HCT116 (cell line): Measurements from ENCODE around the gene GINS3. TPM values are rescaled to one million over a fixed set of nuclear protein-coding genes. Genes with fewer than 3 reads are reported as not detected.

Source experiments
- ATAC-seq: fragments of 200-7000 bp; cut with Tn5 transposase; 2 replicates; pipeline ENCODE4 v1.9.1; 2020; ENCODE audit warnings: mild to moderate bottlenecking, moderate library complexity
- BruUV-seq: library from RNA; stranded (reverse); fragments of 400-500 nt; replicated peaks from 2 replicates; lab custom pipeline; 2021; lab: Mats Ljungman, UMichigan
- CTCF ChIA-PET: fragments of 300-600 bp; sonication (Branson Sonifier 250); formaldehyde crosslinking; loops from one replicate; lab custom pipeline; 2021; ENCODE audit warnings: antibody characterized with exemption; lab: Charles Lee
- POLR2A ChIA-PET: fragments of 300-600, 350-600 bp; sonication (Branson Sonifier 250); formaldehyde crosslinking; loops from one replicate; lab custom pipeline; 2021; ENCODE audit warnings: antibody characterized with exemption; lab: Charles Lee
- RAD21 ChIA-PET, 2 experiments: fragments of 300-600 bp; sonication (Branson Sonifier 250); formaldehyde crosslinking; loops; one replicate each; lab custom pipeline; 2023; ENCODE audit warnings: low total read pairs in 2 of 2; ENCODE audit not compliant: uncharacterized antibody in 2 of 2, unreplicated experiment in 2 of 2, low non-redundant PET in 1 of 2; lab: Charles Lee
- DNase-seq: peaks from one replicate; pipeline ENCODE4 v3.0.0-alpha.2; 2010; ENCODE audit warnings: low read depth, low spot score
- H2AFZ ChIP-seq: fragments of 200-600 bp; shearing (Covaris generic), sonication (generic); 2 replicates; pipeline ENCODE4 v1.6.1; 2017; ENCODE audit warnings: low read depth, mixed run types, mixed read lengths, antibody characterized with exemption, low read length; ENCODE audit not compliant: poor library complexity, severe bottlenecking
- H3K27ac ChIP-seq: 2 replicates; pipeline ENCODE4 v1.5.1; 2012; ENCODE audit warnings: low read depth, low read length
- H3K27me3 ChIP-seq: fragments of 200-600 bp; sonication (generic); 2 replicates; pipeline ENCODE4 v1.6.1; 2016; ENCODE audit warnings: mixed run types, low read length, mixed read lengths; ENCODE audit not compliant: insufficient read depth
- H3K36me3 ChIP-seq, 2 experiments: fragments of 200-500 bp in 1 of 2; fragments of 200-600 bp in 1 of 2; sonication (Bioruptor generic) in 1 of 2; sonication (generic) in 1 of 2; 2 replicates each; pipeline versions ENCODE4 v1.5.1 to v1.6.1; 2014 to 2016; ENCODE audit warnings: low read length in 2 of 2, inconsistent platforms in 1 of 2, mixed read lengths in 1 of 2, mixed run types in 1 of 2; ENCODE audit not compliant: insufficient read depth in 2 of 2, control insufficient read depth in 1 of 2
- H3K4me1 ChIP-seq, 2 experiments: fragments of 200-600 bp in 1 of 2; sonication (generic) in 1 of 2; 2 replicates each; pipeline versions ENCODE4 v1.5.1 to v1.6.1; 2012 to 2017; ENCODE audit warnings: low read length in 2 of 2, inconsistent platforms in 1 of 2, mild to moderate bottlenecking in 1 of 2, mixed read lengths in 1 of 2, mixed run types in 1 of 2, moderate library complexity in 1 of 2; ENCODE audit not compliant: insufficient read depth in 2 of 2, control insufficient read depth in 1 of 2
- H3K4me2 ChIP-seq: fragments of 200-600 bp; sonication (generic); 2 replicates; pipeline ENCODE4 v1.6.1; 2017; ENCODE audit warnings: mixed run types, low read length, mixed read lengths
- H3K4me3 ChIP-seq, 2 experiments: fragments of 200-600 bp in 1 of 2; sonication (generic) in 1 of 2; replicated peaks in 1 of 2; 2 replicates each; pipeline ENCODE4 v1.5.1; 2011 to 2016; ENCODE audit warnings: low read length in 2 of 2, control low read depth in 1 of 2, low read depth in 1 of 2, mild to moderate bottlenecking in 1 of 2, mixed read lengths in 1 of 2, mixed run types in 1 of 2
- H3K79me2 ChIP-seq: fragments of 200-600 bp; sonication (generic); 2 replicates; pipeline ENCODE4 v1.6.1; 2017; ENCODE audit warnings: mild to moderate bottlenecking, mixed run types, low read length, moderate library complexity, mixed read lengths; ENCODE audit not compliant: insufficient read depth
- H3K9ac ChIP-seq: fragments of 200-600 bp; sonication (generic); 2 replicates; pipeline ENCODE4 v1.6.1; 2016; ENCODE audit warnings: low read length, mixed read lengths
- H3K9me2 ChIP-seq: fragments of 200-600 bp; sonication (generic), shearing (Covaris generic); 2 replicates; pipeline ENCODE4 v1.6.1; 2017; ENCODE audit warnings: mixed run types, mild to moderate bottlenecking, moderate library complexity; ENCODE audit not compliant: insufficient read depth
- H3K9me3 ChIP-seq, 2 experiments: fragments of 200-500 bp in 1 of 2; fragments of 200-600 bp in 1 of 2; sonication (Bioruptor generic) in 1 of 2; sonication (generic) in 1 of 2; 2 replicates each; pipeline ENCODE4 v1.6.1; 2014 to 2017; ENCODE audit warnings: low read length in 2 of 2, mixed read lengths in 2 of 2, inconsistent platforms in 1 of 2, low read depth in 1 of 2, mild to moderate bottlenecking in 1 of 2, mixed run types in 1 of 2, moderate library complexity in 1 of 2; ENCODE audit not compliant: control insufficient read depth in 1 of 2, insufficient read depth in 1 of 2
- H4K20me1 ChIP-seq: fragments of 200-600 bp; sonication (generic), shearing (Covaris generic); 2 replicates; pipeline ENCODE4 v1.6.1; 2017; ENCODE audit warnings: mixed run types, mild to moderate bottlenecking, moderate library complexity; ENCODE audit not compliant: insufficient read depth
- CBX3 ChIP-seq: IDR thresholded peaks from 2 replicates; pipeline ENCODE4 v1.6.1; 2012; ENCODE audit warnings: low read depth
- CTCF ChIP-seq, 3 experiments: fragments of 200-600 bp in 1 of 3; sonication (generic) in 1 of 3; IDR thresholded peaks in 2 of 3; conservative IDR thresholded peaks in 1 of 3; 2 replicates each; pipeline ENCODE4 v1.5.1; 2012 to 2017; ENCODE audit warnings: low read depth in 2 of 3, low read length in 2 of 3, antibody characterized with exemption in 1 of 3, borderline replicate concordance in 1 of 3, control low read depth in 1 of 3, mild to moderate bottlenecking in 1 of 3, mixed read lengths in 1 of 3, mixed run types in 1 of 3, moderate library complexity in 1 of 3; ENCODE audit not compliant: insufficient read depth in 1 of 3
- EGR1 ChIP-seq: IDR thresholded peaks from 2 replicates; pipeline ENCODE4 v1.6.1; 2012; ENCODE audit warnings: low read depth
- ELF1 ChIP-seq: IDR thresholded peaks from 2 replicates; pipeline ENCODE4 v1.6.1; 2012; ENCODE audit warnings: low read depth, borderline replicate concordance
- EZH2 ChIP-seq: fragments of 200-600 bp; sonication (generic); IDR thresholded peaks from 2 replicates; pipeline ENCODE4 v1.6.1; 2017; ENCODE audit warnings: antibody characterized with exemption, mixed run types
- JUND ChIP-seq: IDR thresholded peaks from 2 replicates; pipeline ENCODE4 v1.6.1; 2012
- POLR2A ChIP-seq: IDR thresholded peaks from 2 replicates; pipeline ENCODE4 v1.7.0; 2011; ENCODE audit warnings: borderline replicate concordance; ENCODE audit not compliant: insufficient read depth, insufficient read length; ENCODE audit errors: extremely low read depth
- RAD21 ChIP-seq: IDR thresholded peaks from 2 replicates; pipeline ENCODE4 v1.6.1; 2012; ENCODE audit warnings: low read depth, mild to moderate bottlenecking
- SRF ChIP-seq: IDR thresholded peaks from 2 replicates; pipeline ENCODE4 v1.6.1; 2012; ENCODE audit warnings: low read depth
- TCF7L2 ChIP-seq: IDR thresholded peaks from 2 replicates; pipeline ENCODE4 v1.7.0; 2011; ENCODE audit warnings: borderline replicate concordance, inconsistent platforms; ENCODE audit not compliant: insufficient read depth, insufficient read length; ENCODE audit errors: extremely low read depth
- YY1 ChIP-seq: IDR thresholded peaks from 2 replicates; pipeline ENCODE4 v1.6.1; 2011; ENCODE audit warnings: low read length, low read depth, moderate library complexity, mild to moderate bottlenecking; ENCODE audit not compliant: insufficient replicate concordance; ENCODE audit errors: extremely low read depth
- ZFX ChIP-seq: fragments of 450-650 bp; IDR thresholded peaks from 2 replicates; pipeline ENCODE4 v1.6.1; 2017
- ZNF274 ChIP-seq: fragments of 200-500 bp; sonication (Bioruptor generic); IDR thresholded peaks from 2 replicates; pipeline ENCODE4 v1.6.1; 2014; ENCODE audit warnings: mild to moderate bottlenecking, low read depth, low read length, inconsistent platforms
- intact Hi-C: fragments of 100-400 bp; cut with micrococcal nuclease; formaldehyde crosslinking; loops from 2 replicates; pipeline ENCODE4 v1.10.0; 2022
- total RNA-seq: library from RNA; stranded (reverse); gene quantifications from one replicate; pipeline ENCODE4 v1.2.1, GENCODE V29; 2021; ENCODE audit not compliant: unreplicated experiment
- TF ChIP-seq, protein P1 (sequence below): IDR thresholded peaks from 2 replicates; pipeline ENCODE4 v1.6.1; 2012

GINS3 gene
- total RNA-seq, 1 experiment from 2014 or later: 12.1 TPM

DNA sequence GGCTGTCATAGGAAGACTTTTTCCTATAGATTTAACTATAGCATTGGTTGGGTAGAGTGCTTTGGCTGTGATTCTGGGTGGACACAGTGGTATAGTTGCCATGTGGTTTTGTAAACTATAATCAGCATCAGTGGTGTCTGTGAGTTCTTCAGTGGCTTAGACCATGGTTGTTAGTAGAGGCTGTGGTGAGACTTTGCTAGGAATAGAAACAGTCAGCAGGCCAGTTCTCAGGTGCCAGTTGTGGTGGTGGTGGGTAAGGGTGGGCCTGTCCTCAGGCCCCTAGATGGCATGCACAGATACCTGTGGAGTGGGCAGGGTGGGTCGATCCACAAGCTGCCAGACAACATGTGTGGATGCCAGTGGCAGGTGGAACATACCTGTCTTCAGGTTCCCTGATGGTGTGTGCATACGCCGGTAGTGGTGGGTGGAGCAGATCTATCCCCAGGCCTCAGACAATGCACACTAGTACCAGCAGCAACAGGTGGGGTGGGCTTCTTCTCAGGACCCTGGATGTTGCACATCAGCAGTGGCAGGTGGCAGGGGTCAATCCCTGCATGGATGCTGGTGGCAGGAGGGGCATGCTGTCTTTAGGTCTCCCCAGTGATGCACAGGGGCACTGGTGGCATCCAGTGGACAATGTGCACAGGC, 28.4 kb upstream of the GINS3 start:
- Histone ChIP-seq H3K9me2 (no peaks in the 10 kb centered on the region; the same call in 1 of the 2 replicates), H2AFZ (no peak overlapping the region), H3K9ac (no peak overlapping the region), H3K27me3 (peaks cover 10% of the 10 kb centered on the region; the same call in 1 of the 2 replicates), H3K4me3 (no peak overlapping the region), H3K27ac (no peak overlapping the region), H3K9me3 (peaks cover 0 to 5% of the 10 kb centered on the region in 2 experiments; a peak in 1 of 4 replicates), H3K4me1 (peaks cover 0 to 7% of the 10 kb centered on the region in 2 experiments; a peak in 2 of 4 replicates), H4K20me1 (no peaks in the 10 kb centered on the region), H3K79me2 (no peaks in the 10 kb centered on the region), H3K36me3 (no peaks in the 10 kb centered on the region), H3K4me2 (no peak overlapping the region)
- no TSS peak for BruUV-seq
- ATAC-seq (no peak), DNase-seq (no peak)
- intact Hi-C loops: no loop called here
- RAD21 ChIA-PET: no interaction called here
- POLR2A ChIA-PET: interaction anchor here (0.7 kb wide), 1 partner anchor 16 kb away, joined by 3 read pairs; no protein-coding TSS in a partner anchor
- TF ChIP-seq ZFX: no peak
- no peak for TF ChIP-seq CBX3
- TF ChIP-seq ZNF274: no peak
- no peak for TF ChIP-seq CTCF (IDR thresholded peaks at IDR 0.05 in 2 of 3, conservative IDR thresholded peaks at IDR 0.05 in 1 of 3; ENCODE audit: borderline replicate concordance in 1 of 3, insufficient read depth in 1 of 3, low read depth in 2 of 3, low read length in 2 of 3)
- no peak for TF ChIP-seq SRF
- no peak for TF ChIP-seq EGR1
- TF ChIP-seq JUND: no peak
- no peak for TF ChIP-seq YY1
- no peak for TF ChIP-seq ELF1
- TF ChIP-seq, protein P1, sequence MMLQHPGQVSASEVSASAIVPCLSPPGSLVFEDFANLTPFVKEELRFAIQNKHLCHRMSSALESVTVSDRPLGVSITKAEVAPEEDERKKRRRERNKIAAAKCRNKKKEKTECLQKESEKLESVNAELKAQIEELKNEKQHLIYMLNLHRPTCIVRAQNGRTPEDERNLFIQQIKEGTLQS: no peak
- no peak for TF ChIP-seq POLR2A
- no peak for TF ChIP-seq TCF7L2
- no peak for TF ChIP-seq RAD21
- no peak for TF ChIP-seq EZH2
- CTCF ChIA-PET: no interaction called here
